Body of pancreas (tissue), 4 donors: Measurements from ENCODE around the gene SCAPER. TPM values are rescaled to one million over a fixed set of nuclear protein-coding genes. Genes with fewer than 3 reads are reported as not detected.
"Not testable (repeated sequence)": the region's sequence is repeated elsewhere in the genome, so short reads cannot be mapped to it uniquely, and the experiment has no call there.

Source experiments
- ATAC-seq: fragments of 150-250 bp; one replicate; pipeline ENCODE4 v1.9.1; 2016
- DNase-seq, 4 donors: peaks; one replicate each; pipeline ENCODE4 v3.0.0-alpha.2; 2019
- H3K27ac ChIP-seq, 4 donors: fragments of 200-600 bp; sonication (generic); 1 replicate in 3 of 4; 2 replicates in 1 of 4; pipeline versions ENCODE4 v1.5.1 to v1.6.1; 2016 to 2019; ENCODE audit warnings: mild to moderate bottlenecking in 1 of 4, mixed read lengths in 1 of 4, moderate library complexity in 1 of 4
- H3K27me3 ChIP-seq, 2 donors: fragments of 200-600 bp; sonication (generic); one replicate each; pipeline ENCODE4 v1.6.0; 2016; ENCODE audit warnings: mild to moderate bottlenecking in 1 of 2
- H3K36me3 ChIP-seq, 2 donors: fragments of 200-600 bp; sonication (generic); replicated peaks in 1 of 2; 2 replicates each; pipeline ENCODE4 v1.5.1; 2016; ENCODE audit warnings: low read depth in 2 of 2; ENCODE audit not compliant: insufficient read depth in 1 of 2
- H3K4me1 ChIP-seq: fragments of 200-600 bp; sonication (generic); one replicate; pipeline ENCODE4 v1.6.0; 2016
- H3K4me3 ChIP-seq, 2 donors: fragments of 200-600 bp; sonication (generic); 1 replicate in 1 of 2; 2 replicates in 1 of 2; pipeline ENCODE4 v1.5.1; 2016 to 2019
- H3K9me3 ChIP-seq, 3 donors: fragments of 200-600 bp; sonication (generic); 1 replicate in 2 of 3; 2 replicates in 1 of 3; pipeline ENCODE4 v1.5.1; 2016
- CTCF ChIP-seq, 7 experiments: fragments of 450-650 bp in 4 of 7; fragments of 200-600 bp in 3 of 7; sonication (generic) in 3 of 7; IDR thresholded peaks; one replicate each; pipeline ENCODE4 v1.5.1; 2016 to 2019; ENCODE audit warnings: antibody characterized with exemption in 7 of 7
- POLR2A ChIP-seq, 3 donors: fragments of 450-650 bp; IDR thresholded peaks; one replicate each; pipeline ENCODE4 v1.6.1; 2016; ENCODE audit warnings: antibody characterized with exemption in 3 of 3, mild to moderate bottlenecking in 2 of 3
- WGBS, 2 donors: methylation state at CpG; one replicate each; pipeline ENCODE4 v1.1.5; 2017; 5-methylcytosine and 5-hydroxymethylcytosine counted together
- intact Hi-C: fragments of 100-400 bp; cut with DNase I; formaldehyde crosslinking; loops from one replicate; pipeline ENCODE4 v1.15.1; 2023
- total RNA-seq, 2 donors: library from RNA; depleted of rRNA; stranded (reverse); fragments of >200 nt; gene quantifications; one replicate each; pipeline ENCODE4 v1.1.0, GENCODE V29; 2016

SCAPER gene
- total RNA-seq, 2 donors from 2014 or later = 22.1 to 46.2 TPM

GRCh38 chr15:76737573-76737972, 167.6 kb downstream of the SCAPER start:
- no peaks in the 10 kb centered on the region for H3K4me1 ChIP-seq
- H3K9me3 ChIP-seq = no peaks in the 10 kb centered on the region
- H3K4me3 ChIP-seq = no peak overlapping the region
- TF ChIP-seq CTCF (IDR thresholded peaks at IDR 0.05) (no peak), POLR2A (IDR thresholded peaks at IDR 0.05) (no peak)
- intact Hi-C loops = no loop called here
- 96 to 98% methylated on average over 4 of the region's 4 CpGs for WGBS, 2 donors
- peaks cover 0 to 4% of the 10 kb centered on the region in 2 donors for H3K36me3 ChIP-seq
- H3K27ac ChIP-seq = no peak overlapping the region
- H3K27me3 ChIP-seq = no peaks in the 10 kb centered on the region
- ATAC-seq = no peak
- no peak for DNase-seq

- H3K27me3 ChIP-seq, DNase-seq, H3K4me1 ChIP-seq, ATAC-seq, H3K27ac ChIP-seq, H3K9me3 ChIP-seq, H3K36me3 ChIP-seq, H3K4me3 ChIP-seq, intact Hi-C loops: not testable (repeated sequence)
- WGBS, 2 donors = 94 to 97% methylated on average over 9 of the region's 9 CpGs
Measured at GRCh38 chr15:76732321-76732720, 172.8 kb downstream of the SCAPER start.

GRCh38 chr15:76730262-76730661, 174.9 kb downstream of the SCAPER start:
- Histone ChIP-seq H3K27ac (no peak overlapping the region), H3K4me1 (no peaks in the 10 kb centered on the region), H3K27me3 (no peaks in the 10 kb centered on the region), H3K4me3 (no peak overlapping the region), H3K36me3 (peaks cover 0 to 4% of the 10 kb centered on the region in 2 donors), H3K9me3 (no peaks in the 10 kb centered on the region)
- DNase-seq (no peak), ATAC-seq (no peak)
- intact Hi-C loops = no loop called here
- no peak for TF ChIP-seq CTCF (IDR thresholded peaks at IDR 0.05)
- TF ChIP-seq POLR2A (IDR thresholded peaks at IDR 0.05) = no peak

GRCh38 chr15:76718863-76719262, 186.3 kb downstream of the SCAPER start:
- intact Hi-C loops = no loop called here
- TF ChIP-seq POLR2A (IDR thresholded peaks at IDR 0.05) (no peak), CTCF (IDR thresholded peaks at IDR 0.05) (no peak)
- no peaks in the 10 kb centered on the region for H3K9me3 ChIP-seq
- no peaks in the 10 kb centered on the region for H3K27me3 ChIP-seq
- no peaks in the 10 kb centered on the region for H3K36me3 ChIP-seq
- H3K4me1 ChIP-seq = no peaks in the 10 kb centered on the region
- no peak overlapping the region for H3K4me3 ChIP-seq
- ATAC-seq (no peak), DNase-seq (no peak)
- no peak overlapping the region for H3K27ac ChIP-seq

DNA sequence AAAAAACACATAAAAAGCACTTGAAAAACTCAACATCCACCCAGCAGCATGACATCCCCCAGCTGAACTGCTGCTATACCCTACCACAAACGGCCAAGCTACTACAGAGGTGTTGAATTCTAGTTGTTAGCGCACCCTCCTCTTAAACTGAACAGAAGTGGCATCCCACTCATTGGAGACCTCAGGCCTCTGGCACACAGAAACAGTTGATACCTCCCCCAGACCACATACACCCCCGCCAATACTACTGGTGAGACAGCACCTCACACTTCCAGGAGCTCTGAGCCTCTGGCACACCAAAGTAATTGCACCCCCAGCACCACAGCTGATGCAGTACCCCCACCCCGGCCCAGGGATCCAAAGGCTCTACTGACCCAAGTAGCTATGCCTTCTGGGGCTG, 190.2 kb downstream of the SCAPER start:
- 94 to 98% methylated on average over 3 to 4 of the region's 4 CpGs for WGBS, 2 donors
- no peak for TF ChIP-seq CTCF (IDR thresholded peaks at IDR 0.05)
- TF ChIP-seq POLR2A (IDR thresholded peaks at IDR 0.05) = no peak

More for the DNA sequence above, 190.2 kb downstream of the SCAPER start:
- no peaks in the 10 kb centered on the region for H3K4me1 ChIP-seq
- H3K36me3 ChIP-seq = no peaks in the 10 kb centered on the region
- ATAC-seq (no peak), DNase-seq (no peak)
- no peaks in the 10 kb centered on the region for H3K27me3 ChIP-seq
- no peaks in the 10 kb centered on the region for H3K9me3 ChIP-seq
- H3K27ac ChIP-seq = no peak overlapping the region
- H3K4me3 ChIP-seq = no peak overlapping the region
- intact Hi-C loops = no loop called here
